CD4-positive, alpha-beta T cell (primary cell): Measurements from ENCODE around the gene IL13RA1. TPM values are rescaled to one million over a fixed set of nuclear protein-coding genes. Genes with fewer than 3 reads are reported as not detected.
A peak's percentile ranks its signal among the peaks of the same experiment; 100 is the strongest.

Experiments
- ATAC-seq: fragments of 200-7000 bp; cut with Tn5 transposase; one replicate; pipeline ENCODE4 v1.10.0; 2022; ENCODE audit warnings: mild to moderate bottlenecking; ENCODE audit not compliant: poor library complexity
- CTCF ChIA-PET: fragments of 350-600 bp; sonication (Branson Sonifier 250); formaldehyde crosslinking; loops from one replicate; lab custom pipeline; 2021; ENCODE audit warnings: antibody characterized with exemption, inconsistent platforms; lab: Charles Lee
- POLR2A ChIA-PET: fragments of 350-600 bp; sonication (Branson Sonifier 250); formaldehyde crosslinking; loops from one replicate; lab custom pipeline; 2021; ENCODE audit warnings: antibody characterized with exemption, inconsistent platforms; lab: Charles Lee
- DNase-seq, 14 experiments: peaks; one replicate each; pipeline ENCODE4 v3.0.0-alpha.2; 2013 to 2020; ENCODE audit warnings: mixed read lengths in 2 of 14
- H3K27ac ChIP-seq, 2 donors: one replicate each; pipeline versions ENCODE4 v1.5.1 to v1.7.0; 2013; ENCODE audit warnings: low read length in 2 of 2, low read depth in 1 of 2, mild to moderate bottlenecking in 1 of 2
- H3K27me3 ChIP-seq, 2 experiments: 1 replicate in 1 of 2; 2 replicates in 1 of 2; pipeline versions ENCODE4 v1.6.1 to v1.7.0; 2013; ENCODE audit warnings: low read length in 2 of 2, control low read depth in 1 of 2, mild to moderate bottlenecking in 1 of 2, moderate library complexity in 1 of 2; ENCODE audit not compliant: insufficient read depth in 2 of 2, control insufficient read depth in 1 of 2
- H3K36me3 ChIP-seq: one replicate; pipeline ENCODE4 v1.6.1; 2013; ENCODE audit warnings: low read length, control low read depth; ENCODE audit not compliant: insufficient read depth
- H3K4me1 ChIP-seq: one replicate; pipeline ENCODE4 v1.6.1; 2013; ENCODE audit warnings: low read length, control low read depth; ENCODE audit not compliant: insufficient read depth
- H3K4me3 ChIP-seq: one replicate; pipeline ENCODE4 v1.5.1; 2013; ENCODE audit warnings: mild to moderate bottlenecking, low read length, moderate library complexity
- H3K9me3 ChIP-seq, 2 experiments: 1 replicate in 1 of 2; 2 replicates in 1 of 2; pipeline versions ENCODE4 v1.6.1 to v1.7.0; 2013; ENCODE audit warnings: low read length in 2 of 2, mild to moderate bottlenecking in 2 of 2, control low read depth in 1 of 2, moderate library complexity in 1 of 2; ENCODE audit not compliant: control insufficient read depth in 1 of 2, insufficient read depth in 1 of 2
- H3K27ac Mint-ChIP-seq: one replicate; pipeline ENCODE4 v1.8.0; 2020; ENCODE audit warnings: mixed read lengths
- H3K27me3 Mint-ChIP-seq: one replicate; pipeline ENCODE4 v1.8.0; 2021; ENCODE audit warnings: mixed read lengths
- H3K36me3 Mint-ChIP-seq: one replicate; pipeline ENCODE4 v1.8.0; 2021; ENCODE audit warnings: low read depth, mixed read lengths
- H3K4me1 Mint-ChIP-seq: one replicate; pipeline ENCODE4 v1.8.0; 2021; ENCODE audit warnings: low read depth, mixed read lengths
- H3K4me3 Mint-ChIP-seq: one replicate; pipeline ENCODE4 v1.8.0; 2020; ENCODE audit warnings: mild to moderate bottlenecking, mixed read lengths
- H3K9me3 Mint-ChIP-seq: one replicate; pipeline ENCODE4 v1.8.0; 2020; ENCODE audit warnings: mixed read lengths
- CTCF ChIP-seq: fragments of 200-600 bp; IDR thresholded peaks from one replicate; pipeline ENCODE4 v1.8.0; 2022; ENCODE audit warnings: antibody characterized with exemption, mild to moderate bottlenecking
- intact Hi-C, 2 experiments: fragments of 100-400 bp; cut with DNase I in 1 of 2; cut with micrococcal nuclease in 1 of 2; formaldehyde crosslinking; loops; one replicate each; pipeline versions ENCODE4 v1.15.1 to v1.9.0; 2023 to 2025; cut with DNase I, micrococcal nuclease
- polyA plus RNA-seq, 2 donors: library from polyadenylated mRNA; unstranded; fragments of 120-200 nt; gene quantifications; one replicate each; pipeline ENCODE4 v1.2.1, GENCODE V29; 2013
- total RNA-seq, 174 experiments: library from RNA in 2 of 174; stranded (reverse) in 2 of 174; gene quantifications; one replicate each; pipeline ENCODE4 v1.2.3 and lab custom pipeline; 2021 to 2026

Gene IL13RA1
- total RNA-seq, result under 1 TPM; 0.69 to 0.78 TPM
- polyA plus RNA-seq (2013, experiment 1 of 2), result 8.9 TPM
- polyA plus RNA-seq (2013, experiment 2 of 2), result 5.6 TPM
- 0.13 to 33.0 (median 1.4) reads per million in 172 experiments for total RNA-seq (lab: John Stamatoyannopoulos, UW)

- DNase-seq (peak in 4 of 14 experiments; percentile 4 to 35 (median 22)), ATAC-seq (no peak)
- no peak for TF ChIP-seq CTCF
- peaks cover 9% of the 10 kb centered on the region for H3K4me1 ChIP-seq
- no peaks in the 10 kb centered on the region for H3K9me3 ChIP-seq
- H3K9me3 Mint-ChIP-seq, result no peaks in the 10 kb centered on the region
- CTCF ChIA-PET, result no interaction called here
- H3K27ac ChIP-seq, result no peak within 1 kb of the TSS
- H3K4me3 ChIP-seq, result peak within 1 kb of the TSS; percentile 33
- no peaks in the 10 kb centered on the region for H3K4me1 Mint-ChIP-seq
- H3K27me3 ChIP-seq, result peaks cover 0 to 7% of the 10 kb centered on the region in 2 experiments
- intact Hi-C loops, result no loop called here
- no peak within 1 kb of the TSS for H3K27ac Mint-ChIP-seq
- POLR2A ChIA-PET, result no interaction called here
- peaks cover 41% of the 10 kb centered on the region for H3K27me3 Mint-ChIP-seq
- H3K4me3 Mint-ChIP-seq, result peak within 1 kb of the TSS; percentile 71
- no peaks in the 10 kb centered on the region for H3K36me3 ChIP-seq
- no peaks in the 10 kb centered on the region for H3K36me3 Mint-ChIP-seq
Observed at GRCh38 chrX:118726887-118727685, at the start of gene IL13RA1. Gene IL13RA1 (plus strand): TSS chrX:118727606. CDS start chrX:118727639, 33 bp downstream.

DNA sequence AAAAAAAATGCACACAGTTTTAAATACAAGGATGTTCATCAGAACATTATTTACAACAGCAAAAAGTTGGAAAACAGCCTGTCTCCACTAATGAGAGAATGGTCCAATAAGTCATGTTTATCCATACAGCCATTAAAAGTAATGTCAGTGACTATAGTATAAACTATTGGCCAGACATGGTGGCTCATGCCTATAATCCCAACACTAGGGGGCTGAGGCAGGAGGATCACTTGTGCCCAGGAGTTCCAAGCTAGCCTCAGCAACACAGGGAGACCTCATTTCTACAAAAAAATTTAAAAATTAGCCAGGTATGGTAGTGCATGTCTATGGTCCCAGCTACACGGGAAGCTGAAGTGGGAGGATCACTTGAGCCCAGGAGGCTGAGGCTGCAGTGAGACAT is 48.1 kb upstream of the IL13RA1 start:
- ChIA-PET POLR2A (no interaction called here), CTCF (no interaction called here)
- Histone ChIP-seq H3K27ac (no peak overlapping the region), H3K27me3 (no peaks in the 10 kb centered on the region), H3K4me1 (no peaks in the 10 kb centered on the region), H3K36me3 (peaks cover 70% of the 10 kb centered on the region), H3K9me3 (no peaks in the 10 kb centered on the region), H3K4me3 (no peak overlapping the region)
- intact Hi-C loops, result no loop called here
- no peak for ATAC-seq
- peaks cover 69% of the 10 kb centered on the region for H3K36me3 Mint-ChIP-seq
- no peak for TF ChIP-seq CTCF
- no peak overlapping the region for H3K4me3 Mint-ChIP-seq
- H3K27ac Mint-ChIP-seq, result no peak overlapping the region
- no peak for DNase-seq
- no peaks in the 10 kb centered on the region for H3K4me1 Mint-ChIP-seq
- no peaks in the 10 kb centered on the region for H3K9me3 Mint-ChIP-seq
- H3K27me3 Mint-ChIP-seq, result no peaks in the 10 kb centered on the region

DNA sequence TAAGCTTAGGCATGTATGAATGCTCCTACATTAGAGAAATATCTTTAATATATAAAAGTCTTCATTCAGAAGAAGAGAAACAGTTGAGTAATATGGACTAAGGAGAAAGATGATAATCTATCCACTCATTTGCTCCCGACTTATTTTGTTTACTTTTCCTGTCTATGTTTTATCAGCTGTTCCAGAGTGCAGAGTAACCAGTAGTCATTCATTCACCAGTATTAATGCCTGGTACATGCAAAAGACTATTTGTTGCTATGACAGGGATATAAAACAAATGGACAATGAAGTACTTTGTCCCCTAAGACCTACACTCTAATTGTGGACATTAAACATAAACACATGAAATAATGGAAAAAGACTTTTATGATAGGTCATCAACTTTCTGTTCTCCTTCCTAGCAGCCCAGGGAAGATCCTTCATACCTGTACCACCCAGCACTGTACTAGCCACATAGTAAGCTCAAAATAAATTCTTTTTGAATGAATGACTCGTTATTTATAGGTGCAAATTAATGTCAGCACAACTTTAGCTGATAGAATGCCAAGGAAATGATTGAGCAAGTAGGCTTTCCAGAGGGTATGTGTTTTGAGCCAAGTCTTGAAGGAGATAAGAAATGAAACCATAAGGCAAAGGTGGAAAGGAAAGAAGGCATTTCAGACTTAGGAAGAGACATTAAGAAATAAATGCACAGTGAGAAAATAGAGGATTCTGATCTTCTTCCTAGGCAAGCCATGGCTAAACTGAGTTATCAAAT is 45.0 kb upstream of the IL13RA1 start:
- peaks cover 71% of the 10 kb centered on the region for H3K36me3 Mint-ChIP-seq
- Histone ChIP-seq H3K36me3 (peaks cover 60% of the 10 kb centered on the region), H3K27ac (no peak overlapping the region), H3K4me1 (no peaks in the 10 kb centered on the region), H3K27me3 (no peaks in the 10 kb centered on the region), H3K9me3 (no peaks in the 10 kb centered on the region), H3K4me3 (no peak overlapping the region)
- no peak for ATAC-seq
- H3K4me3 Mint-ChIP-seq, result no peak overlapping the region
- intact Hi-C loops, result no loop called here
- CTCF ChIA-PET, result no interaction called here
- no peak for DNase-seq
- H3K9me3 Mint-ChIP-seq, result no peaks in the 10 kb centered on the region
- POLR2A ChIA-PET, result no interaction called here
- TF ChIP-seq CTCF, result no peak
- H3K27ac Mint-ChIP-seq, result no peak overlapping the region
- H3K27me3 Mint-ChIP-seq, result no peaks in the 10 kb centered on the region
- H3K4me1 Mint-ChIP-seq, result no peaks in the 10 kb centered on the region
